ENCODE data around the gene CCDC112.

Gene CCDC112

DNA sequence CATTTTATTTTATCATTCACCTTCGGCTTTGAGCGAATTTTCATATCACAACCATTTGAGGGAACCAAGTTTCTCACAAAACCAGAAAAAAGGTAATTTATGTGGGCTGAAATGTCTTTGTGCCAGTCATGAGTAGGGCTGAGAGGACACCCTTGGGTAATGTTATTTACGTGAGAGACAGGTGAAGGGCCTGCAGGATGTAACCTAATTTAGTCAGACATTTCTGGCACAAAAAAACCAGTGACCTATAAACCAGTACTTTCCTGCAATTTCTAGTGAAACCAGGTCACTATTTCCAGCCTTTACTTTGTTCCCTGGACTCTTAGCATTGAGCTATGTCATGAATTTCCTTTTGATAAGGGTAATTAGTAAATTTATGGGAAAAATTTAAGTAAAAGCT, 17.2 kb upstream of the CCDC112 start:
- DNase-seq, result no peak

- DNase-seq, result no peak
These were observed 16.6 kb upstream of the CCDC112 start for GRCh38 chr5:115313052-115313451.

DNA sequence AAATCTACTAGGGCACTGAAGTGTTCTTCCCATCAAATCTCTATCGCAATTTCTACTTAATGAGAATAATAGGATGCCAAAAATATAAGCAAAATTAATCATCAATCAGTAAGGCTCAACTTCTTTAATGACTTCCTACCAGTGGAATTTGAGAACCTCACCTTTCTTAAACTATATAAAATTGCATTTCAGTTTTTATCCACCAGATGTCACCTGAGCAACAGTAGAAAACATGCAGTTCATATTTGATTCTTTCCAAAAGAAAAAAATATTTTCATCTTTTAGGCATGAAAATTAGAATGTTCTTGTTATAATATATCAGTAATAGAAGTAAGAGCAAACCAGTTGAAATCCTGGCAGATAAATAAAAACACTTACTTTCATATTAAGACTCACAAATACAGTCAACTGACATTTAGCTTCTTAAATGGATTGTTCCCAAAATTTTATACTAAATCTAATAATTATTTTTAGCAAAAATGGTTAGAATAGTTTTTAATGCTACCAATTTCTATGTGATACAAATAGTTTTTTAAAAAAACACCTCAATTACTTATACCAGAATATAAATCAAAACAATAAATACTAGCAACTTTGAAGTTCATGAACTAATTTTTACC, 13.4 kb upstream of the CCDC112 start:
- peak; percentile 55 for DNase-seq

DNA sequence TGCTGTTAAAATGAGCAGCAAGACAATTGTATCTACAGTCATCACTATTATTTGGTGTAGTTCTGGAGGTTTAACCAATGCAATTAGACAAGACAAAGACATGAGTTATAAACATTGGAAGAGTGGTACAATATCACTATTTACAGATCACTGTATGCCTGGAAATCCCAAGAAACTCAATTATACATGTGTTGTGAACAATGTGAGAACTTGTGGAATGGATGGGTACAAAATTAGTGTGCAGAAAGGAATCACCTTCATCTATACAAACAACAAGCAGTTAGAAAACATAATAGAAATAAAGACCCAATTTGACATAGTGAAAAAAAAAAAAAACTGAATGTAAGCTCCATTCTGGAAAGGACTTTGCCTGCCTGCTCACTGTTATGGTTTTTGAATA, 12.4 kb upstream of the CCDC112 start:
- DNase-seq, result no peak

DNA sequence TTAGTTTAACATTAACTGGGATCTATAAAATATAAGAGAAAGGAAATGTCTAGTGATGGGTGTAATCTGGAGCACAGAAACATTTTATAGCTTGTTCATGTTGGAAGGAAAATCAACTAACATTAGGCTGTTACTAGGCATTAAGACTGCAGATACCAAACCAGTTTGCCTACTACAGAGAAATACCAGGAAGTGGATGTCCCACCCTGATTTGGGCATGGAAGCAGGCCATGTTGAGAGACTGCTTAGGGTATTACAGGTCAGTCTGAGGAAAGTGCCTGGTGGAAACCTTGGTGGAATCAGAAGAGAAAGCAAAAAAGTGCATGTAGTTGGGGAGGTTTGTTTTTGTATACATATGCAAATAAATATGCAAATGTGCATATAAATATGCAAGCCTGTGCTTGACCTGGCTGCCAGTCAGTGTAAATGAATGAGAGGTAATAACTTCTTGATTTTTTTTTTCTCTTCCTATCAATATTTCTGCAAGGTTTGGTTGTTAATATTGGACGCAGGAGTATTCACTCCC, 9.6 kb upstream of the CCDC112 start:
- DNase-seq, result no peak

- DNase-seq, result no peak
These were observed 8.0 kb upstream of the CCDC112 start for GRCh38 chr5:115304496-115304895.

- DNase-seq, result peak; percentile 24
These were observed 2.4 kb upstream of the CCDC112 start for GRCh38 chr5:115298811-115299210.

GRCh38 chr5:115297031-115297430, 577 bp upstream of the CCDC112 start:
- DNase-seq, result no peak

GRCh38 chr5:115295777-115296123, 704 bp downstream of the CCDC112 start:
- DNase-seq, result no peak

DNA sequence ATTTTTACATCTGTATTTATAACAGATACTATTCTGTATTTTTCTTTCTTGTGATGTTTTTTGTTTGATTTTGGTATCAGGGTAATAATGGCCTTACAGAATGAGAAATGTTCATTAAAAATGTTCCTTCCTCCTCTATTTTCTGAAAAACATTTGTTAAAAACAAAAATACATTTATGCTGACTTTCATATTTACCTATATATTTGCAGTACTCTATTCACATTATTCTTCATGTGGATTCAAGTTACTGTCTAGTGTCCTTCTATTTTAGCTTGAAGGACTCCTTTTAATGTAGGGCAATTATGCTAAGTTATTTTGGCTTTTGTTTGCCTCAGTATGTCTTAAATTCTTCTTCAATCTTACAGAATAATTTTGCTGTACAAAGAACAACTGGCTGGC, 5.1 kb downstream of the CCDC112 start:
- no peak for DNase-seq

GRCh38 chr5:115289104-115289503, 7.3 kb downstream of the CCDC112 start:
- DNase-seq, result peak; percentile 73

DNA sequence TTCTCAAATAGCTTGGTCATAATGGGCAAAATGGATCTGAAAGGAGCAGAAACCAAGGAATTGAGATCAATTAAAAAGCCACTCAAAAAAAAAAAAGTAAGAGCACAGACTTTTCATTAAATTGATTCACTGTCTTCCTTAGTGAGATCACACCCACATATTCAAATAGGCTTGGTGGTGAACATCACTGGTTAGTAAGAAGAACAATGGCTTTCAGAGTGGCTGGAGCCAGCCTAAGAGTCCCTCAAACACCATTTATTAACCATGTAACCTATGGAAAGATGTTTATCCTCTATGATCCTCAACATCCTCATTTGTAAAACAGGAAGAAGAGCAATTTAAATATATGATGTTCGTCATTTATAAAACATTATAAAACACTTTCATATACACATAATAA, 12.4 kb downstream of the CCDC112 start:
- no peak for DNase-seq

DNA sequence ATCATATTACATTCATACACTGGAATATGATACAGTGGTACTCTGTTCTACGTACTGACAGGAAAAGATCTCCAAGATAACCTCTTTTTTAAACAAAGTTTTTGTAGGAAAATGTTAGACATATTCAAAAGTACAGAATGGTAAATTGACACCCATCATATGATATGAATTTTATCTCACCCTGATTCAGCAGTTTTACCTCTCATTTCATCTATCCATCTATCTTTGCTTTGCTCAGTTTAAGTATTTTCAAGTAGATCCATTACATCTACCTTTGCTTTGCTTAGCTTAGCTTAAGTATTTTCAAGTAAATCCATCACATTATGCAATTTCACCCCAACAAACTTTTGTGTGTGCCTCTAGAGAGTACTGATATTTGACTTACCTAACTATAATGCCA, 14.3 kb downstream of the CCDC112 start:
- no peak for DNase-seq

- DNase-seq, result peak; percentile 77
These were observed 21.9 kb downstream of the CCDC112 start for GRCh38 chr5:115274584-115274983.

DNA sequence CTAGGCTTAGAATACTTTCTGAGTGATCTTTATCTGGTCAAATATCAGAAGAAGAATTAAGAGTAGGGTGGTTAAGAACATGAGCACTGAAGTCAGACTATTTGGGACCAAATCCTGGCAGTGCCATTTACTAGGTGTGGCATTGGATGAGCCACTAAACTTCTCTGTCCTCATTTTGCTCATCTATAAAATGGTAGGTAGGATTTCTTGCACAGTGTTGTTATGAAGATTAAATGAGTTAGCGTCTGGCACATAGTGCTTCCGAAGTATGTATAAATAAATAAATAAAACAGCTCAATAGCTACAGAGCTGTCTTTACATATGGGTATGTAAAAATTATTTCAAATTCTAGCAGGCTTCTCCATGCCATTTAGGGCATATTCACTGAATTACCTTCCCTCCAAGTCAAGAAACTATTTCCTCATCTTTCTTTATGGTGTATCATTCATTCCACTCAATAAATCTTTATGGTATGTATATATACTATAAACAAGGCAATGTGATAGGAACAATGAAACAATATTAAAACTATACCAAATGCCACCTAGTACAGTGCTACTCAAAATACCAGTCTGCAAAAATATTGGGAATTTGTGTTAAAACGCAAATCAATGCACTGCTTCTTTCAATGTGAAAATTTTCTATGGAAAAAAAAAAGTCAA, 24.0 kb downstream of the CCDC112 start:
- no peak for DNase-seq

- peak; percentile 45 for DNase-seq
These were observed 25.0 kb downstream of the CCDC112 start for GRCh38 chr5:115271295-115272050.

GRCh38 chr5:115267617-115268016, 28.8 kb downstream of the CCDC112 start:
- no peak for DNase-seq

DNA sequence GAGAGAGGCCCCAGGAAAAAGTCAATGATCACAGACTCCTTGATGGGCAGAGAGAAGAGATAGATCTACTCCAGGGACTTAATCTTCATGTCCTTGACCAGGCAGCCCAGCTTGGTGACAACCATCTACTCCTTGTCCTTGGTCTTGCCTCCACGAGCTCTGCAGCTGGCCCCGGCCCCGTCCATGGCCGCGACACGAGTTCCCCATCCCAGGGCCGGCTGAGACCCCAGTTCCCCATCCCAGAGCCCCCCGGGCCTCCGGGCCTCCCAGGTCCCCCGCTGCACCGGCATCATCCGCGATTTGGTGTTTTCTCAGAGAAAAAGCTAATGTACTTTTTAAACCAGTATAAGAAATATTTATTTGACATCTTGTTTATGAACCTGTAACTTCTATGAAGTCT, 31.2 kb downstream of the CCDC112 start:
- no peak for DNase-seq

GRCh38 chr5:115264786-115265185, 31.7 kb downstream of the CCDC112 start:
- no peak for DNase-seq

DNA sequence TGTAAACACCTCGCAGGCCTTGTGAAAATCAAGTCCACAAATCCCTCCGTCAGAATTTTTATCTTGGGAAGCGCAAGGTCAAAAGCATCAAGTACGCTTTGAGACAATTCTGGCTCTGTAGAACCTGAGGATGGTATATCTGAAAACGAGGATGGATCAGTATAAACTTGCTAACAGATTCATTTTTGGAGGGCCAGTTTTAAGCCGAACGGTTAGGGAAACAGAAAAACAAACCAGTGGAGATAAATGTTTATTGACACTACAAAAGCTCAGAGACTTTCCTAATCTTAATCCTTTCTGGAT, 33.4 kb downstream of the CCDC112 start:
- no peak for DNase-seq

GRCh38 chr5:115262321-115263077, 34.0 kb downstream of the CCDC112 start, which contains the start of gene PGGT1B:
Gene PGGT1B, minus strand, starts transcription at chr5:115262877. Its CDS starts 26 bp downstream, at chr5:115262851.
- DNase-seq, result peak; percentile 86

DNA sequence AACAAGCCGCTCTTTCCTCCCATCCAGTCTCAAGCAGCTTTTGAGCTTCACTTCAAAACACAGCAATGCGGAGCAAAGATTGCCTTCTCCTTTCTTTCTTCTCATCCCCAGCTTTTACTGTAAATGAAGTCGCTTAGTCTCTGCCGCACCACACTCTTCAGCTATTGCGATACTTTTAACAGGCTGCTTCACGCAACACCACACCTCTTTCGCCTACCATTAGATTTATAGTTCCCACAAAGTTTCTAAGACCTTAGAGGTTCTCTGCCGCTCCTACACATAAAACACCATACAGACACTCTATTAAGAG, 34.5 kb downstream of the CCDC112 start:
- peak; percentile 44 for DNase-seq

GRCh38 chr5:115260248-115260647, 36.2 kb downstream of the CCDC112 start:
- DNase-seq, result no peak

DNA sequence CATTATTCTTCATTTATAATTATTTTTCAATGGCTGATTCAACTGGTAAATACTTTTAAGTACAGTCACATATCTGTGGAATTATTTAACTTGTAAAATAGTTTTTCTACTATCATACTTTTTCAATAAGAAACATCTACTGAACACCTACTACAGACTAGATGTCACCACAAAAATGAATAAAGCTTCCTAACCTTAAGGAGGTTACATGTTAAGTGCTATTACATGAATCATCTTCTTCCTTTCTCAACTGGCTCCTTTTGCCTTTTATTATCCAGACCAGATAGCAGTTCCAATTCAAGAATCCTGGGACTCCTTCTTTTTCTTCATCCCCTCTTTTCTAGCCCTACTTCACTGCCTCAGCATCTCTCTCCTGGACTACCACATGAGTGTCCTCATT, 38.5 kb downstream of the CCDC112 start:
- no peak for DNase-seq
